PC-9 (cell line): Measurements from ENCODE around the gene ATP7A.

Experiments used
- CTCF ChIP-seq: fragments of 200-600 bp; sonication (generic); conservative IDR thresholded peaks from 2 replicates; pipeline ENCODE4 v1.6.1; 2017; ENCODE audit warnings: mixed run types, antibody characterized with exemption, mild to moderate bottlenecking, moderate library complexity
- EZH2 ChIP-seq: fragments of 200-600 bp; sonication (generic); IDR thresholded peaks from 2 replicates; pipeline ENCODE4 v1.8.0; 2017; ENCODE audit warnings: antibody characterized with exemption, low read depth

GRCh38 chrX:77925764-77926163 lies 15.3 kb downstream of the ATP7A start:
- TF ChIP-seq CTCF (no peak), EZH2 (no peak)
